Glutamatergic neuron (in vitro differentiated cells): Measurements from ENCODE around the gene GIPC2. TPM values are rescaled to one million over a fixed set of nuclear protein-coding genes. Genes with fewer than 3 reads are reported as not detected.

Experiments used
- DNase-seq: peaks from one replicate; pipeline ENCODE4 v3.0.0; 2022
- H3K27ac Mint-ChIP-seq: one replicate; pipeline ENCODE4 v1.8.0; 2020; ENCODE audit warnings: mild to moderate bottlenecking, mixed read lengths, inconsistent platforms; ENCODE audit not compliant: unreplicated experiment
- H3K27me3 Mint-ChIP-seq: one replicate; pipeline ENCODE4 v1.8.0; 2020; ENCODE audit warnings: mild to moderate bottlenecking, moderate library complexity, mixed read lengths, inconsistent platforms; ENCODE audit not compliant: unreplicated experiment
- H3K36me3 Mint-ChIP-seq: one replicate; pipeline ENCODE4 v1.8.0; 2020; ENCODE audit warnings: mild to moderate bottlenecking, mixed read lengths, inconsistent platforms; ENCODE audit not compliant: unreplicated experiment
- H3K4me1 Mint-ChIP-seq: one replicate; pipeline ENCODE4 v1.8.0; 2020; ENCODE audit warnings: mild to moderate bottlenecking, low read depth, mixed read lengths, inconsistent platforms; ENCODE audit not compliant: unreplicated experiment
- H3K4me3 Mint-ChIP-seq: one replicate; pipeline ENCODE4 v1.8.0; 2020; ENCODE audit warnings: mild to moderate bottlenecking, mixed read lengths, inconsistent platforms; ENCODE audit not compliant: unreplicated experiment
- H3K9me3 Mint-ChIP-seq: one replicate; pipeline ENCODE4 v1.8.0; 2020; ENCODE audit warnings: mild to moderate bottlenecking, moderate library complexity, mixed read lengths, inconsistent platforms; ENCODE audit not compliant: unreplicated experiment
- total RNA-seq: library from RNA; stranded (reverse); fragmentation: NEBNext Ultra II Directional; extraction: Animal tissue kit (Norgen Biotek cat#: 25700); gene quantifications from one replicate; pipeline ENCODE4 v1.2.1, GENCODE V29; 2021; ENCODE audit not compliant: unreplicated experiment
- TF ChIP-seq, protein P1 (sequence below): fragments of 200-600 bp; sonication (generic); IDR thresholded peaks from one replicate; pipeline ENCODE4 v1.5.0; 2021; ENCODE audit not compliant: partially characterized antibody, unreplicated experiment

The GIPC2 gene
- total RNA-seq, 1 donor from 2014 or later: not detected

DNA sequence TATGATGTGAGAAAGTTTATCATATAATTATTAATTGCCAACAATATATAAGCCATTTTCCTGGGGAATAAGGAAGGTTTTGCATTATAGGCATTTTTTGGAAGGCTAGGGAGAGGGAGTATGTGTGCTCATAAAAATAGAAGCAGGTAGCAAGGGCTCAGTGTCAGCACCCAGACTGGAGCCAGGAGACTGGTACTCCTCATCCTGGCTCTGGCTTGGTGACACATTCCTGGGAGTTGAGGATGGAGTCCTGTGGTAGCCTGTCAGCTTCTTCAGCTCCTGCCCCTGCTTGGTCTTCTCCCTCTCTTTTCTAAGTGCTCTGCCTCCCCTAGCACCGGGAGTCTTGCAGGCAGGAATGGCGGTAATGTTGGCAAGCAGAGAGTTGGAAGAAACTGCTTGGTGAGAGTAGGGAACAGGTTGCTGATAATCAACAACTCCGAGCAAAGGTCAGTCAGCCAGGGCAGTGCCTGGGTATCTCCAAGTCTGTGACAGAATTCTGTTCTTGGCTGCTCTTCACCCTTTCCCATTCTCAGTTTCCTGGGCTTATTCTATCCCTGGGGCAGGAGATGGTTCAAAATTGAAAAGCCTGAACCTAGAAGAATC, 23.0 kb downstream of the GIPC2 start:
- Mint-ChIP-seq H3K27me3 (no peaks in the 10 kb centered on the region), H3K9me3 (no peaks in the 10 kb centered on the region), H3K4me3 (no peak overlapping the region), H3K36me3 (no peaks in the 10 kb centered on the region), H3K4me1 (no peaks in the 10 kb centered on the region), H3K27ac (no peak overlapping the region)
- DNase-seq: no peak
- TF ChIP-seq, protein P1, sequence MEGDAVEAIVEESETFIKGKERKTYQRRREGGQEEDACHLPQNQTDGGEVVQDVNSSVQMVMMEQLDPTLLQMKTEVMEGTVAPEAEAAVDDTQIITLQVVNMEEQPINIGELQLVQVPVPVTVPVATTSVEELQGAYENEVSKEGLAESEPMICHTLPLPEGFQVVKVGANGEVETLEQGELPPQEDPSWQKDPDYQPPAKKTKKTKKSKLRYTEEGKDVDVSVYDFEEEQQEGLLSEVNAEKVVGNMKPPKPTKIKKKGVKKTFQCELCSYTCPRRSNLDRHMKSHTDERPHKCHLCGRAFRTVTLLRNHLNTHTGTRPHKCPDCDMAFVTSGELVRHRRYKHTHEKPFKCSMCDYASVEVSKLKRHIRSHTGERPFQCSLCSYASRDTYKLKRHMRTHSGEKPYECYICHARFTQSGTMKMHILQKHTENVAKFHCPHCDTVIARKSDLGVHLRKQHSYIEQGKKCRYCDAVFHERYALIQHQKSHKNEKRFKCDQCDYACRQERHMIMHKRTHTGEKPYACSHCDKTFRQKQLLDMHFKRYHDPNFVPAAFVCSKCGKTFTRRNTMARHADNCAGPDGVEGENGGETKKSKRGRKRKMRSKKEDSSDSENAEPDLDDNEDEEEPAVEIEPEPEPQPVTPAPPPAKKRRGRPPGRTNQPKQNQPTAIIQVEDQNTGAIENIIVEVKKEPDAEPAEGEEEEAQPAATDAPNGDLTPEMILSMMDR: no peak

- H3K4me1 Mint-ChIP-seq: no peaks in the 10 kb centered on the region
- TF ChIP-seq, protein P1: no peak
- no peak overlapping the region for H3K4me3 Mint-ChIP-seq
- H3K9me3 Mint-ChIP-seq: no peaks in the 10 kb centered on the region
- no peak overlapping the region for H3K27ac Mint-ChIP-seq
- H3K36me3 Mint-ChIP-seq: no peaks in the 10 kb centered on the region
- H3K27me3 Mint-ChIP-seq: no peaks in the 10 kb centered on the region
- no peak for DNase-seq
Observed at GRCh38 chr1:78069784-78070183, 24.0 kb downstream of the GIPC2 start.

DNA sequence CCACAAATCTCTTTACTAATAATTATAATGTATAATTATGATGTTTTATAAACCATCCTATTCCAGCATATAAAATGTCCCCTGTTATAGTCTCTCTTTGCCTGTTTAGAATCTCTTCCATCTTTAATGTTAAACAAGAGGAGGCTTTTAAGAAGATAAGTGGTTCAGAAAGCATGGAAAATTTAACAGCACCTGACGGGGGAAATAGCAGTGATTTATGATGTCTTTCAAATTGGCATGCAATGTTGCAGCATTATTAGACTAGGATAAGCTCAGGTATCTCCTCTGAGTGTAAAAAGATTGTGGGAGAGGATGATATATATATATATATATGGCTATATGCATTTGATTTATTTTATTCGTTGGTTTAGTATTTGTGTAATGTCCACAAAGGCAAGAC, 24.4 kb downstream of the GIPC2 start:
- no peak overlapping the region for H3K27ac Mint-ChIP-seq
- no peaks in the 10 kb centered on the region for H3K36me3 Mint-ChIP-seq
- H3K4me1 Mint-ChIP-seq: no peaks in the 10 kb centered on the region
- H3K9me3 Mint-ChIP-seq: no peaks in the 10 kb centered on the region
- TF ChIP-seq, protein P1: no peak
- no peaks in the 10 kb centered on the region for H3K27me3 Mint-ChIP-seq
- no peak for DNase-seq
- no peak overlapping the region for H3K4me3 Mint-ChIP-seq

GRCh38 chr1:78070758-78071157, 25.0 kb downstream of the GIPC2 start:
- H3K4me3 Mint-ChIP-seq: no peak overlapping the region
- H3K27ac Mint-ChIP-seq: no peak overlapping the region
- H3K27me3 Mint-ChIP-seq: no peaks in the 10 kb centered on the region
- DNase-seq: no peak
- no peaks in the 10 kb centered on the region for H3K9me3 Mint-ChIP-seq
- no peaks in the 10 kb centered on the region for H3K4me1 Mint-ChIP-seq
- TF ChIP-seq, protein P1: no peak
- H3K36me3 Mint-ChIP-seq: no peaks in the 10 kb centered on the region

DNA sequence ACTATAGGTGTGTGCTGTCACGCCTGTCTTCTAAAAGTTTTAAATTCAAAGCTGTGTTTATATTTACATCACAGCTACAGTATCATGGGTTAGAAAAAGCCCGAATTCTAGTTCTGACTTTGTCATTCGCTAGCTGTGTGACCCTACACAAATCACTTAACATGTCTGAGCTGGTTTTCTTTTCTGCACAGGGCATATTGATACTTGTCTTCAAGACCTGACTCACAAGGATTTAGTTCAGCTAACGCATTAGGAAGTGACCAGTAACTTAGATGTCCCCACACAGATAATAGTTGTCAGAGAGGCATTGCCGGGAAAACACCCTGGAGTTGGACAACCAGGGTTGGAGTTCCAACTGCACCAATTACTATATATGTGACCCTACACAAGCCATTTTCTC, 25.9 kb downstream of the GIPC2 start:
- TF ChIP-seq, protein P1: no peak
- no peak for DNase-seq
- Mint-ChIP-seq H3K9me3 (no peaks in the 10 kb centered on the region), H3K36me3 (no peaks in the 10 kb centered on the region), H3K4me1 (no peaks in the 10 kb centered on the region), H3K27ac (no peak overlapping the region), H3K27me3 (no peaks in the 10 kb centered on the region), H3K4me3 (no peak overlapping the region)
